ENCODE data around the gene GRB10.

The GRB10 gene

GRCh38 chr7:50762337-50762736 is 20.4 kb downstream of the GRB10 start:
- Histone ChIP-seq H3K27me3 (ENCODE audit: insufficient read depth, low read length, poor library complexity) (no peaks in the 10 kb centered on the region), H3K4me2 (ENCODE audit: insufficient read depth, low read length) (no peak overlapping the region), H3K4me3 (ENCODE audit: low read depth in 1 of 2, low read length in 2 of 2) (no peak overlapping the region), H3K9ac (ENCODE audit: low read depth, low read length) (no peak overlapping the region), H4K20me1 (ENCODE audit: insufficient read depth, low read length) (no peaks in the 10 kb centered on the region), H2AFZ (ENCODE audit: low read depth, low read length) (no peak overlapping the region), H3K79me2 (ENCODE audit: insufficient read depth, low read length) (no peaks in the 10 kb centered on the region), H3K27ac (ENCODE audit: low read length) (no peak overlapping the region), H3K9me3 (ENCODE audit: insufficient read depth, low read length, severe bottlenecking) (no peaks in the 10 kb centered on the region), H3K4me1 (ENCODE audit: insufficient read depth, low read length) (no peaks in the 10 kb centered on the region), H3K36me3 (ENCODE audit: insufficient read depth, low read length) (no peaks in the 10 kb centered on the region)
- TF ChIP-seq, protein P1, sequence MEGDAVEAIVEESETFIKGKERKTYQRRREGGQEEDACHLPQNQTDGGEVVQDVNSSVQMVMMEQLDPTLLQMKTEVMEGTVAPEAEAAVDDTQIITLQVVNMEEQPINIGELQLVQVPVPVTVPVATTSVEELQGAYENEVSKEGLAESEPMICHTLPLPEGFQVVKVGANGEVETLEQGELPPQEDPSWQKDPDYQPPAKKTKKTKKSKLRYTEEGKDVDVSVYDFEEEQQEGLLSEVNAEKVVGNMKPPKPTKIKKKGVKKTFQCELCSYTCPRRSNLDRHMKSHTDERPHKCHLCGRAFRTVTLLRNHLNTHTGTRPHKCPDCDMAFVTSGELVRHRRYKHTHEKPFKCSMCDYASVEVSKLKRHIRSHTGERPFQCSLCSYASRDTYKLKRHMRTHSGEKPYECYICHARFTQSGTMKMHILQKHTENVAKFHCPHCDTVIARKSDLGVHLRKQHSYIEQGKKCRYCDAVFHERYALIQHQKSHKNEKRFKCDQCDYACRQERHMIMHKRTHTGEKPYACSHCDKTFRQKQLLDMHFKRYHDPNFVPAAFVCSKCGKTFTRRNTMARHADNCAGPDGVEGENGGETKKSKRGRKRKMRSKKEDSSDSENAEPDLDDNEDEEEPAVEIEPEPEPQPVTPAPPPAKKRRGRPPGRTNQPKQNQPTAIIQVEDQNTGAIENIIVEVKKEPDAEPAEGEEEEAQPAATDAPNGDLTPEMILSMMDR (IDR thresholded peaks at IDR 0.05; ENCODE audit: borderline replicate concordance, extremely low read depth, low read length, poor library complexity, severe bottlenecking): no peak
- TF ChIP-seq EZH2 (IDR thresholded peaks at IDR 0.05; ENCODE audit: borderline replicate concordance, low read depth, low read length, severe bottlenecking): no peak
- DNase-seq: no peak
- no peak for ATAC-seq (ENCODE audit: insufficient read depth, low read depth)

- no peak for TF ChIP-seq EZH2 (IDR thresholded peaks at IDR 0.05; ENCODE audit: borderline replicate concordance, low read depth, low read length, severe bottlenecking)
- TF ChIP-seq, protein P1 (IDR thresholded peaks at IDR 0.05; ENCODE audit: borderline replicate concordance, extremely low read depth, low read length, poor library complexity, severe bottlenecking): no peak
- no peaks in the 10 kb centered on the region for H3K36me3 ChIP-seq (ENCODE audit: insufficient read depth, low read length)
- no peaks in the 10 kb centered on the region for H3K79me2 ChIP-seq (ENCODE audit: insufficient read depth, low read length)
- H3K27ac ChIP-seq (ENCODE audit: low read length): no peak overlapping the region
- H3K4me3 ChIP-seq (ENCODE audit: low read depth in 1 of 2, low read length in 2 of 2): no peak overlapping the region
- no peak overlapping the region for H3K9ac ChIP-seq (ENCODE audit: low read depth, low read length)
- DNase-seq (no peak), ATAC-seq (ENCODE audit: insufficient read depth, low read depth) (no peak)
- H3K4me1 ChIP-seq (ENCODE audit: insufficient read depth, low read length): no peaks in the 10 kb centered on the region
- no peaks in the 10 kb centered on the region for H4K20me1 ChIP-seq (ENCODE audit: insufficient read depth, low read length)
- no peaks in the 10 kb centered on the region for H3K27me3 ChIP-seq (ENCODE audit: insufficient read depth, low read length, poor library complexity)
- H3K4me2 ChIP-seq (ENCODE audit: insufficient read depth, low read length): no peak overlapping the region
- no peaks in the 10 kb centered on the region for H3K9me3 ChIP-seq (ENCODE audit: insufficient read depth, low read length, severe bottlenecking)
- no peak overlapping the region for H2AFZ ChIP-seq (ENCODE audit: low read depth, low read length)
Measured at GRCh38 chr7:50761713-50762112, 21.0 kb downstream of the GRB10 start.

DNA sequence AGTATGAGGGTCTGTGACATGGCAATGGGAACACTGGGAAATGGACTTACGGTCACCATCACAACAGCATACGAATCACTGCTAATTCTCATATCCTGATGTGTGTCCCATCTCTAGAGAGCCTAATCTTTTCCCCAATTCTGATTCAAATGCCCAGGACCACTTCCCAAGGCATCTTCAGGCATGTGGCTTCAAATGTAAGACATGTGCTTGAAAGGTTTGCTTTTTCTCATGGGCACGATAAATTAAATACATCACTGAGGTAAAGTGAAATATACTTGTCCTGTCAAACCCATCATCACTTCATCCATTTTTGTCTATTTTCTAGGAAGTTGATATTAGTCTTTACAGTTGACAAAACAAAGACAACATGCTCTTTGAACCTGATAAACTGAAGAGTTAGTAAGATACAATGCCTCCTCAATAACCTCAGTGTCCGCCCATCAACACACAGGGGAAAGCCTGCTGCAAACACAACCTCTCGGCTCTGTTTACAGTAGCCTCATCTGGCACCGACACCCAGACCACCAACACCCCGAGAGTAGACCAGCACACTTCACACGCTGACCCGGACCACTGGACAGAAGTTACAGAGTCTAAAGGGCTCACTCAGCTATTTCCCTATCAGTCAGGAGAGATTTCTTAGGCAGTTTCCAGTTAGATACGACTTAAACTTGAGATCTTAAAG is 24.8 kb downstream of the GRB10 start:
- DNase-seq: no peak
- no peak overlapping the region for H3K4me3 ChIP-seq (ENCODE audit: low read depth in 1 of 2, low read length in 2 of 2)
- no peaks in the 10 kb centered on the region for H3K4me1 ChIP-seq (ENCODE audit: insufficient read depth, low read length)
- TF ChIP-seq, protein P1 (IDR thresholded peaks at IDR 0.05; ENCODE audit: borderline replicate concordance, extremely low read depth, low read length, poor library complexity, severe bottlenecking): no peak
- no peak for TF ChIP-seq EZH2 (IDR thresholded peaks at IDR 0.05; ENCODE audit: borderline replicate concordance, low read depth, low read length, severe bottlenecking)
- no peaks in the 10 kb centered on the region for H3K9me3 ChIP-seq (ENCODE audit: insufficient read depth, low read length, severe bottlenecking)
- no peak overlapping the region for H3K4me2 ChIP-seq (ENCODE audit: insufficient read depth, low read length)
- H2AFZ ChIP-seq (ENCODE audit: low read depth, low read length): no peak overlapping the region
- no peaks in the 10 kb centered on the region for H3K79me2 ChIP-seq (ENCODE audit: insufficient read depth, low read length)
- no peak overlapping the region for H3K9ac ChIP-seq (ENCODE audit: low read depth, low read length)
- H3K27me3 ChIP-seq (ENCODE audit: insufficient read depth, low read length, poor library complexity): no peaks in the 10 kb centered on the region
- ATAC-seq (ENCODE audit: insufficient read depth, low read depth): no peak
- H3K36me3 ChIP-seq (ENCODE audit: insufficient read depth, low read length): no peaks in the 10 kb centered on the region
- no peaks in the 10 kb centered on the region for H4K20me1 ChIP-seq (ENCODE audit: insufficient read depth, low read length)
- H3K27ac ChIP-seq (ENCODE audit: low read length): no peak overlapping the region
